Stimulated activated CD4-positive, alpha-beta T cell treated with anti-CD3 and anti-CD28 coated beads, Interleukin-1b, Interleukin-23, amount 100 ng/mL, for 1 hour (primary cell): ENCODE measurements around the gene FBXW4.

ENCODE experiments used
- DNase-seq, 2 donors: peaks; one replicate each; pipeline ENCODE4 v3.0.0-alpha.2; 2020; ENCODE audit warnings: low read depth in 2 of 2

FBXW4 gene

DNA sequence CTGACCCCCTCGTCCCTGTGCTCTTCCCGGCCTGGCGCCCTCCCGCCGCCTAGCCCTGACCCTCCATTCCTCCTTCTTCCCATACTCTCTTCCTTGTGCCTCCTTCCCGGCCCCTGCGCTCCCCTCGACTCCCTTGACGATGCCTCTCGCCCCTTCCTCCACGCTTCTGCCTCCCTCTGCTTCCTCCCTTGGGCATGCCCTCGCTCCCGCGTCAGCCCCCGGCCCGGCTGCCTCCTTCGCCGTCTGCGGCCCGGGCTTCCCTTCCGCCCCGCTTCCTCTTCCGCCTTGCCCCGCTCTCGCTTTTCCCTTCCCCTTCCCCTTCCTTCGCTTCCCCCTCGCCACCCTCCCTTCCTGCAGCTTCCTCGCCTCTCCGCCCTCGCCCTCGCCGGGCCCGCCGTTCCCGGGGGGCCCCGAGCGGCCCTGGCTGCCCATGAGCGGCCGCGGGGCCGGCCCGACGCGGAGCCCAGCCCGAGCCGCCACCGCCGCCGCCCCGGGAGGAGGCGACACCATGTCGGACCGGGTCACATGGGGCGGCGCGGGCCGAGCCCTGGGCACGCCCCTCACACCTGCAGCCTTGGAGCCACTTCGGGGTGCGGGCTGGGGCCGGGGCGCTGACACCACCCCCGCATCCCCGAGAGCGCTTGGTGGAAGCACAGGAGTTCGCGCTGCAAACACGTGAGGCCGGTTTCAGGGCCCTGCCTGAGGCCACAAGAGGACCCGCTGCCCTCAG, at the start of gene FBXW4:
Gene FBXW4 (minus strand): TSS at position 497 of the 730 bp plus-strand sequence. CDS start 65 bp downstream, at position 432.
- peak; percentile 36 to 39 for DNase-seq

DNA sequence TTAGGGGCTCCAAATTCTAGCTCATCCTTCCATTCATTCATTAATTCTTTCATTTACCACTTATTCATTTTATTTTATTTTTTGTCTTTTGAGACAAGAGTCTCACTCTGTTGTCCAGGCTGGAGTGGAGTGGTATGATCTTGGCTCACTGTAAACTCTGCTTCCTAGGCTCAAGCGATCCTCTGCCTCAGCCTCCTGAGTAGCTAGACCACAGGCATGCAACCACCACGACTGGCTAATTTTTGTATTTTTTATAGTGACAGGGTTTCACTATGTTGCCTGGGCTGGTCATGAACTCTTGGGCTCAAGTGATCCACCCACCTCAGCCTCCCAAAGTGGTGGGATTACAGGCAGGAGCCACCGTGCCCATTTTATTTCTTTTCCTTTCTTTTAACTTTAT, 49.3 kb upstream of the FBXW4 start:
- DNase-seq, result no peak

GRCh38 chr10:101741938-101742337, 47.0 kb upstream of the FBXW4 start:
- DNase-seq, result no peak

- no peak for DNase-seq
Measured at GRCh38 chr10:101736666-101737065, 41.7 kb upstream of the FBXW4 start.

- no peak for DNase-seq
Measured at GRCh38 chr10:101732096-101732495, 37.1 kb upstream of the FBXW4 start.

DNA sequence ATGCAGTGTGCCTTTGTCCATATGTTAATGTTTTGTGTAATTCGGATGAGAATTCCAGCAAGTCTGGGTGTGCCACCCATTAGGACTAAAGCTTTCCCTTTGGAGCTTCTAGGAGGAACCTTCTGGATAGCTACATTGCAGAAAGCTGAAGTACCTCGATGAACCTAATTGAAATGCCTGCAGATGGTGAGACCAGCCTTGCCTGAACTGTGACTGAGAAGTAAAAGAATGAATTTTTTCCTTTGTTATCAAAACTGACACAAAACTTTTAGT, 31.1 kb upstream of the FBXW4 start:
- DNase-seq, result no peak

GRCh38 chr10:101725296-101726114, 30.5 kb upstream of the FBXW4 start:
- DNase-seq, result no peak

DNA sequence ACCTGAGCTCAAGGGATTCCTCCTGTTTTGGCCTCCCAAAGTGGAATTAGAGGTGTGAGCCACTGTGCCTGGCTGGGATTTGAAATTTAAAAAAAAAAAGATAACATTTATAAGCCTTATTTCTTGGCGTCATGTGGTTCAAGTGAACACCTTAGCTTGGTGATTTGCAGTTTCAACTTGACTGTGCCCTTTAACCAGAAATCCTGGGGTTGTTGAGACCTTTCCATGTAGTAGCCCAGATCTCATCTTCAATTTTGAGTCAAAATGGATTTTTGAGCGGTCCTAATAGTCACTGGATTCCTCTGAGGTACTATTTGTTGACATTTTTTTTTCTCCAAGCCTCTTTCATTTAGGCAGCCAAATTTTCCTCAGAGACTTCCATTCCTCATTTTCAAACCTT, 29.5 kb upstream of the FBXW4 start:
- DNase-seq, result no peak

DNA sequence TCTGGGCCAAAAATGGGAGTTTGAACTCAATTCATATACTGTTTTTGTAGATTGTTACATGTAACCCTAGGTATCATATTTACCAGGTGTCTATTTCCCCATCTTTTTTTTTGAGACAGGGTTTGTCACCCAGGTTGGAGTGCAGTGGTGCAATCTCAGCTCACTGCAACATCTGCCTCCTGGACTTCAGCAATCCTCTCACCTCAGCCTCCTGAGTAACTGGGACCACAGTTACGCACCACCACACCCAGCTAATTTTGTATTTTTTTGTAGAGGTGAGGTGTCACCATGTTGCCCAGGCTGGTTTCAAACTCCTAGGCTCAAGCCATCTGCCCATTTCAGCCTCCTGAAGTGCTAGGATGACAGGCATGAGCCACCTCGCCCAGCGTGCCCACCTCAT, 28.2 kb upstream of the FBXW4 start:
- DNase-seq, result no peak

DNA sequence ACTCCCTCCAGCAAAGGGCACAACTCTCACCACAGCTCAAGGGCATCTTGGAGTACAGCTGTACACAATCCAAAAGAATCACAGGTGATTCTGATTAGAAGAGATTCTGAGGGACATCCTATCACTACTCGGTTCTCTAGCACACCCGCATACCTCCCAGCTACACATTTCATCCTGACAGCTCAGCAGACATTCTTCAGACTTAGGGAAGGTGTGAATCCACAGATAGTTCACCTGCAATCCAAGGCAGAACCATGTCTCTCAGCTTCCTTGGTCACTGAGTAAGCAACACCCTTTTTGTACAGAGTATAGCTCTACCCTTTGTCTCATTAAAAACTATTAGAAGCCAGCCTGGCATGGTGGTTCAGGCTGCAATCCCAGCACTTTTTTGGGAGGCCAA, 26.8 kb upstream of the FBXW4 start:
- DNase-seq, result no peak

GRCh38 chr10:101720606-101721230, 25.7 kb upstream of the FBXW4 start:
- DNase-seq, result no peak

DNA sequence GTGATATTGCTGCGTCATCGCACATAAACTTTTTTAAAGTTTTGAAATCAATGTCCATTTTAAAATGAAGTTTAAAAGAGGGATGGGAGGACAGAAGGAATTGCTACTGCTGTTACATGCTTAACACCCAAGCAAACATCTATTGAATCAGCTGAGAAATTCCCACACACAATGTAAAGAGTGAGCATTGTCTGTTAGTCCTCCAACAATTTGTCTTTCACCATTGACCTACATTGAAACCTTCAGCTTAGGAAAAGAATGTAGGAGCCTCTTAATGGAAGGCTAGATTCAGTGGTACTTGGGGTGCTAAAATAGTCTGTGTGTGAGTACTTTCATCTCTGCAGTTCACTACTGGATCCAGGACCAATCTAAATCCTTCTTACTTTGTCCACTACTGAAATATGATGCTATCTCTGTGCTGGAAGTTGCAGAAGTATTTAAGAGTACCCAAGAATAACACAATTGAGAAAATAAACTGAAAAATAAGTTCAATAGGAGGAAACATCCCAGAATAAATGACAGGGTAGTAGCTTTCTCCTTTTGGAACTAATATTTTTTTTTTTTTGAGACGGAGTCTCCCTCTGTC, 23.8 kb upstream of the FBXW4 start:
- DNase-seq, result no peak

DNA sequence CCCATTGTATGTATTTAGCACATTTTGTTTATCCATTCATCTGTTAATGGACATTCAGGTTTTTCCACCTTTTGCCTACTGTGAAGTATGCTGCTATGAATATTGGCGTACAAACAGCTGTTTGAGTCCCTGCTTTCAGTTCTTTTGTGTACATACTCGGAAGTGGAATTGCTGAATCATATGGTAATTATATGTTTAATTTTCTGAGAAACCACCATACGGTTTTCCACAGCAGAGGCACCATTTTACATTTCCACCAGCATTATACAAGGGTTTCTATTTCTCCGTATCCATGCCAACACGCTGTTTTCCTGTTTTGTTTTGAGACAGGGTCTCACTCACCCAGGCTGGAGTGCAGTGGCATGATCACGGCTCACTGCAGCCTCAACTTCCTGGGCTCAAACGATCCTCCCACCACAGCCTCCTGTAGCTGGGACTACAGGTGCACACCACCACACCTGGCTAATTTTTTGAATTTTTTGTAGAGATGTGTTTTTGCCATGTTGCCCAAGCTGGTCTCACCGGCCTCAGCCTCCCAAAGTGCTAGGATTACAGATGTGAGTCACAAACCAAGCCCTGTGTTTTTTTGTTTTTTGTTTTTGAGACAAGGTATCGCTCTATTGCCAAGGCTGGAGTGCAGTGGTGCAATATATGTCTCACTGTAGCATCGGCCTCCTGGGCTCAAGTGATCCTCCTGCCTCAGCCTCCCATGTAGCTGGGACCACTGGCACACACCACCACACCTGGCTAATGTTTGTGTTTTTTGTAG, 22.1 kb upstream of the FBXW4 start:
- no peak for DNase-seq

DNA sequence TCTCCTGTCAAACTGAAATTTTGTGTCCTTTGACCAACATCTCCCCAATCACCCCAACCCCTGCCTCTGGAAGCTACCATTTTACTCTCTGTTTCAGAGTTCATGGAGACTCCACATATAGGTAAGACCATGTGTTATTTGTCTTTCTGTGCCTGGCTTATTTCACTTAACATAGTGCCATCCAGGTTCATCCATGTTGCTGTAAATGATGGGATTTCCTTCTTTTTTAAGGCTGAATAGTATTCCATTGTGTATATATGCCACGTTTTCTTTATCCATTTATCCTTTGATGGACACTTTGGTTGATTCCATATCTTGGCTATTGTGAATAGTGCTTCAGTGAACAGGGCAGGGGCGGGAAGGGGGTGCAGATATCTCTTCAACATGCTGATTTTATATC, 18.0 kb upstream of the FBXW4 start:
- no peak for DNase-seq

DNA sequence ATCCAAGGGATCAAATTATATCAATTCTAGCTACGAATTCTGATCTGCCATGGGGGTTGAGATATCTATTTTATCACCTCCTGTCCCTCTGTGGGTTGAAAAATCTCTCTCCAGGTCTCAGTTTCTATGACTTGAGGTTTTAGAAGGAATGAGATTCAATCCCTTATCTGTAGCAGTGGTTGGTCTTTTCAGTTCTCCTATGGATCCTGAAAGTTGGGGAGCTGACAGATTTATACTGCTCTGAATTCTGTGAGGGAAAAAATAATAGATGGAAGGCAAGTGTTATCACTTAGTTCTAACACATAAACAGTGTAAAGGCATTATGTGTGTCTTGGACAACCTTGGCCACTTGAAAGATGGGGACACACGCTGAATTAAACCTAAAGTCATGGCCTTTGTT, 15.8 kb upstream of the FBXW4 start:
- no peak for DNase-seq

DNA sequence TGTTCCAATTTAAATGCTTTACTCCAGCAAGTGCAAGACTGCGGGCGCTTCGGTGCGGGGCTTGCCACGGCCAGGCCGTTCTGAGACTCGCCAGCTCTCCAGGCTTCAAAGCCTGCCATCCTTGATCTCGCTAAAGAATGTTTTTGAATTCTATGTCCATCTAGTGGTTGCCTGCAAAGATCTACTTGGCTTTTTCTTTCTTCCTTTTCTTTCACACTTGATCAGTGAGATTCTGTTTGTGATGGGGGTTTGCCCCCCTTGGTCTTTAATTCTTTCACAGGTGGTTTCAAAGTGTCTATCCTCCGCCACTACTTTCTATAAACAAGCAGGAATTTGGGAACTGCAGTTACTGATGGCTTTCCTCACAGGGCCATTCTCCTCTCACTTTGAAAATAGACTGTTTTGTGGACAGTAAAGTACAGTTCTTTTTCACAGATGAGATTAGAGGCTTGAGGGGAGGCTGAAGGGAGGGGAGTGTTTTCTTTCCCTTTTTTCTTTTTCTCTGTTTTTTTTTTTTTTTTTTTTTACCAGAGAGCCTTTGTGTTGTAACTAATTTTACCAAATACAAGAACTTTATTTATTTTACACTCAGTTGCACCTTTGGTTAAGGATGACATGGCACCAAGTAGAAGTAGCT, 15.2 kb upstream of the FBXW4 start:
- no peak for DNase-seq

- DNase-seq, result no peak
Measured at GRCh38 chr10:101709359-101710058, 14.5 kb upstream of the FBXW4 start.

- no peak for DNase-seq
Measured at GRCh38 chr10:101708870-101709269, 13.9 kb upstream of the FBXW4 start.

- no peak for DNase-seq
Measured at GRCh38 chr10:101708073-101708472, 13.1 kb upstream of the FBXW4 start.

DNA sequence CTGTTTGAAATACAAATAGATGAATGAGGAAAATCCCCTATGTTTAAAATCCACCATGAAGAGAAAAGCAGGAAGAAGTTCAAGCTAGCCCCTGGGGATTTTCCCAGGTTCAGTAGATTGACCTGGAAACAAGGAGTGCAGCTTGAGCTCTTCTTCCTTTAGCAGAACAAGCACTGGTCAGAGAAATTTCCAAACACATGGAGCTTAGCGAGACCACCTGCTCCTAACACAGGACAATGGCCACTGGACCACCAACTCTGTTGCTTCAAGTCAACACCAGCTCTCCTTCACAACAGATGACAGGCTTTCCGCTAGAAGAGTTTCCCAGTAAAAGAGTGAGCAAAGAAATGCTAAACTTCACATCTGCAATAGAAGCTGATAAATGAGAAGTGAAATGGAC, 9.4 kb upstream of the FBXW4 start:
- no peak for DNase-seq

GRCh38 chr10:101696632-101697031, 1.7 kb upstream of the FBXW4 start:
- DNase-seq, result no peak
